B cell (primary cell): ENCODE results near the gene MICALL1.

Experiments
- CTCF ChIP-seq: fragments of 200-600 bp; IDR thresholded peaks from one replicate; pipeline ENCODE4 v1.8.0; 2022; ENCODE audit warnings: antibody characterized with exemption, mild to moderate bottlenecking
- EZH2 ChIP-seq: IDR thresholded peaks from 2 replicates; pipeline ENCODE4 v1.6.1; 2012; ENCODE audit warnings: borderline replicate concordance, low read depth, mild to moderate bottlenecking, moderate library complexity, low read length; ENCODE audit not compliant: insufficient read depth, poor library complexity, severe bottlenecking

GRCh38 chr22:37929390-37929789 is 23.3 kb downstream of the MICALL1 start:
- TF ChIP-seq EZH2 (no peak), CTCF (no peak)
